Suprapubic skin (tissue), 4 donors: Measurements from ENCODE around the gene SMG6. TPM values are rescaled to one million over a fixed set of nuclear protein-coding genes. Genes with fewer than 3 reads are reported as not detected.

Source experiments
- DNase-seq, 2 donors: peaks; one replicate each; pipeline ENCODE4 v3.0.0-alpha.2; 2019; ENCODE audit warnings: low spot score in 2 of 2
- H3K27ac ChIP-seq: fragments of 200-600 bp; sonication (generic); one replicate; pipeline ENCODE4 v1.5.1; 2019
- H3K27me3 ChIP-seq: fragments of 200-600 bp; sonication (generic); one replicate; pipeline ENCODE4 v1.5.1; 2019
- H3K36me3 ChIP-seq: fragments of 200-600 bp; sonication (generic); one replicate; pipeline ENCODE4 v1.5.1; 2019
- H3K4me1 ChIP-seq: fragments of 200-600 bp; sonication (generic); one replicate; pipeline ENCODE4 v1.5.1; 2019
- H3K4me3 ChIP-seq: fragments of 200-600 bp; sonication (generic); one replicate; pipeline ENCODE4 v1.5.1; 2019; ENCODE audit warnings: mild to moderate bottlenecking
- H3K9me3 ChIP-seq: fragments of 200-600 bp; sonication (generic); one replicate; pipeline ENCODE4 v1.5.1; 2019
- EP300 ChIP-seq: sonication (generic); formaldehyde crosslinking; IDR thresholded peaks from one replicate; pipeline ENCODE4 v1.6.1; 2017; ENCODE audit warnings: antibody characterized with exemption
- POLR2A ChIP-seq, 2 donors: fragments of 450-650 bp; IDR thresholded peaks; one replicate each; pipeline ENCODE4 v1.6.1; 2017; ENCODE audit warnings: antibody characterized with exemption in 2 of 2, mild to moderate bottlenecking in 2 of 2, moderate library complexity in 2 of 2
- POLR2AphosphoS5 ChIP-seq, 3 donors: sonication (generic); formaldehyde crosslinking; IDR thresholded peaks; one replicate each; pipeline ENCODE4 v1.6.1; 2017; ENCODE audit warnings: antibody characterized with exemption in 3 of 3
- WGBS: methylation state at CpG from one replicate; pipeline ENCODE4 v1.1.5; 2018; 5-methylcytosine and 5-hydroxymethylcytosine counted together
- total RNA-seq, 4 donors: library from RNA; depleted of rRNA; stranded (reverse); fragments of >200 nt; gene quantifications; one replicate each; pipeline ENCODE4 v1.1.0, GENCODE V29; 2016
- TF ChIP-seq, protein P1 (sequence below), 2 donors: fragments of 200-600 bp in 1 of 2; fragments of 450-650 bp in 1 of 2; sonication (generic) in 1 of 2; IDR thresholded peaks; one replicate each; pipeline ENCODE4 v1.5.1; 2016 to 2019; ENCODE audit warnings: antibody characterized with exemption in 2 of 2, mild to moderate bottlenecking in 1 of 2, moderate library complexity in 1 of 2

SMG6 gene
- total RNA-seq, 4 donors from 2014 or later, result 29.6 to 58.6 (median 45.5) TPM

DNA sequence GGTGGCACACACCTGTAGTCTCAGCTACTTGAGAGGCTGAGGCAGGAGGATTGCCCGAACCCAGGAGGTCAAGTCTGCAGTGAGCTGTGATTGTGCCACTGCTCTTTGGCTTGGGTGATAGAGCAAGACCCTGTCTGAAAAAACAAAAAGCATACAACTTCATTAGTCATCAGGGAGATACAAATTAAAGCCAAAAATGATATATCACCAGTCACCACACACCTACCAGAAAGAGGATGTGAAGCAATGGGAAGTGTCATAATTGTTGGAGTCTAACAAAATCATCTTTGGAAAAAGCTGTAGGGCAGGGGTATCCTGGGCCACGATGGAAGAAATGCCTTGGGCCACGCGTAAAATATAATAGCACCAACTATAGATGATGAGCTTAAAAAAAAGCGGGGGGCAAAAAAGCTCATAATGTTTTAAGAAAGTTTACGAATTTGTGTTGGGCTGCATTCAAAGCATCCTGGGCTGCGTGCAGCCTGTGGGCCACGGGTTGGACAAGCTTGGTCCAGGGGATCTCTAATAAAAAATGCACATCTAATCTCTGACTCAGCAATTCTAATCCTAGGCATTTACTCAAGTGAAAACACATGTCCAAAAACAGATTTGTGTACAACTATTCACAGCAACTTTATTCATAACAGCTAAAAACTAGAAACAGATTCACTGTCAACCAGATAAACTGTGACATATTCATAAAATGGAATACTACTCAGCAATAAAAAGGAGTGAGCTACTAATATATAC, 182.8 kb downstream of the SMG6 start:
- no peak for DNase-seq
- peaks cover 4% of the 10 kb centered on the region for H3K36me3 ChIP-seq
- no peak overlapping the region for H3K4me3 ChIP-seq
- TF ChIP-seq POLR2A (IDR thresholded peaks at IDR 0.05), result no peak
- no peak for TF ChIP-seq POLR2AphosphoS5 (IDR thresholded peaks at IDR 0.05)
- TF ChIP-seq, protein P1, sequence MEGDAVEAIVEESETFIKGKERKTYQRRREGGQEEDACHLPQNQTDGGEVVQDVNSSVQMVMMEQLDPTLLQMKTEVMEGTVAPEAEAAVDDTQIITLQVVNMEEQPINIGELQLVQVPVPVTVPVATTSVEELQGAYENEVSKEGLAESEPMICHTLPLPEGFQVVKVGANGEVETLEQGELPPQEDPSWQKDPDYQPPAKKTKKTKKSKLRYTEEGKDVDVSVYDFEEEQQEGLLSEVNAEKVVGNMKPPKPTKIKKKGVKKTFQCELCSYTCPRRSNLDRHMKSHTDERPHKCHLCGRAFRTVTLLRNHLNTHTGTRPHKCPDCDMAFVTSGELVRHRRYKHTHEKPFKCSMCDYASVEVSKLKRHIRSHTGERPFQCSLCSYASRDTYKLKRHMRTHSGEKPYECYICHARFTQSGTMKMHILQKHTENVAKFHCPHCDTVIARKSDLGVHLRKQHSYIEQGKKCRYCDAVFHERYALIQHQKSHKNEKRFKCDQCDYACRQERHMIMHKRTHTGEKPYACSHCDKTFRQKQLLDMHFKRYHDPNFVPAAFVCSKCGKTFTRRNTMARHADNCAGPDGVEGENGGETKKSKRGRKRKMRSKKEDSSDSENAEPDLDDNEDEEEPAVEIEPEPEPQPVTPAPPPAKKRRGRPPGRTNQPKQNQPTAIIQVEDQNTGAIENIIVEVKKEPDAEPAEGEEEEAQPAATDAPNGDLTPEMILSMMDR (IDR thresholded peaks at IDR 0.05), result no peak
- no peak for TF ChIP-seq EP300
- no peak overlapping the region for H3K27ac ChIP-seq
- WGBS, result 86% methylated on average over 8 of the region's 8 CpGs
- H3K4me1 ChIP-seq, result peaks cover 36% of the 10 kb centered on the region
- H3K9me3 ChIP-seq, result no peaks in the 10 kb centered on the region
- no peaks in the 10 kb centered on the region for H3K27me3 ChIP-seq

DNA sequence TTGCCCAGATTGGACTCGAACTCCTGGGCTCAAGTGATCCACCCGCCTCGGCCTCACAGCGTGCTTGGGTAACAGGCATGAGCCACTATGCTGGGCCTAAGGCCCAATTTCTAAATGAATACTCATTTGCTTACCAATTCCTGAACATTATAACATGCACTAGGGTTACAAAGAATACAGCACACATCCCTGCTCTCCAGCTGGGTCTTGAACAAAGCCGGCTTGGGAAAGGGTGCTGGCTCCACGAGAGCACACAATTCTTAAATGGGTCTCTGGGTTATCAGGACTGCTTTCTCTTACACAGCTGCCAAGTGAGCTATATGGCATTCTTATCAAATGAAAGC, 190.3 kb downstream of the SMG6 start:
- TF ChIP-seq, protein P1 (IDR thresholded peaks at IDR 0.05), result no peak
- TF ChIP-seq POLR2A (IDR thresholded peaks at IDR 0.05) (no peak), POLR2AphosphoS5 (IDR thresholded peaks at IDR 0.05) (no peak), EP300 (no peak)
- H3K36me3 ChIP-seq, result no peaks in the 10 kb centered on the region
- no peak for DNase-seq
- H3K4me3 ChIP-seq, result no peak overlapping the region
- H3K4me1 ChIP-seq, result peaks cover 5% of the 10 kb centered on the region
- H3K27me3 ChIP-seq, result no peaks in the 10 kb centered on the region
- H3K27ac ChIP-seq, result no peak overlapping the region
- H3K9me3 ChIP-seq, result no peaks in the 10 kb centered on the region
- 85% methylated on average over 6 of the region's 6 CpGs for WGBS

DNA sequence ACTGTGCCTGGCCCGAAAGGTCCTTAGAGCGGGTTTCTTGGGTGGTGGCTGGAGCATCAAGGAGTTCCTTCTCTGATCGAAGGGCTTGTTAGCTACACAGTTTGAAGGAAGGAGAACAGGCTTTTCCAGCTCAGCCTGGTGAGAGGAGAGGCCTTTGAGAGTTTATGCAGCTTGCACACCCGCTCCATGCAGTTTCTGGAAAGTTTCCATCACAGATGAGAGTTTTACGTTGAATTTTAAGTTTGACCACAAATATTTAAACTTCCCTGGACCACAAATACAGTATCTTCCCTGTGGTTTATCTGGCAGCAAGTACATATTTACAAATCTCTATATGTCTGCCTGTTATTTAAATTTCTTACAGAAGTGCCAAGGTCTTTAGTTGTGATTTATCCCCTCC, 191.9 kb downstream of the SMG6 start:
- Histone ChIP-seq H3K27me3 (no peaks in the 10 kb centered on the region), H3K27ac (no peak overlapping the region), H3K36me3 (no peaks in the 10 kb centered on the region), H3K9me3 (no peaks in the 10 kb centered on the region), H3K4me1 (peaks cover 19% of the 10 kb centered on the region), H3K4me3 (no peak overlapping the region)
- TF ChIP-seq EP300, result no peak
- TF ChIP-seq POLR2A (IDR thresholded peaks at IDR 0.05), result no peak
- TF ChIP-seq POLR2AphosphoS5 (IDR thresholded peaks at IDR 0.05), result no peak
- TF ChIP-seq, protein P1 (IDR thresholded peaks at IDR 0.05), result no peak
- no peak for DNase-seq
- 75% methylated on average over 5 of the region's 5 CpGs for WGBS

DNA sequence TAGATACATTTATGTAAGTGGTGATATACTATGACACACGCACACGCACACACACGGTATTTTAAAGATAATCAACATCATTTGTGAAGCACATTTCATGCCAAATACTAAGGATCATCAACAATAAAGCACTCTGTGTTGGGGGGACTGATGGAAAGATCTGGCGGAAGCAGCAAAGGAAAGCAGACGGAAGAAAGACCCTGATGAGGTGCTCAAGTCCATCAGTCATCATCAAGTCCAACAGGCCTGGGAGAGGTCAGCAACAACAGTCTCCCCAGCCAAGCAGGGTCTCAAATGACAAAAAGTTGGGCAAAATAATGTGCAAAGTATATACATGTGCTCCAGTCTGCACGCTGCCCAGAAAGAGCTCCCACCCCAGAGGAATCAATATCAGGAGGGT, 193.1 kb downstream of the SMG6 start:
- H3K27ac ChIP-seq, result no peak overlapping the region
- H3K9me3 ChIP-seq, result no peaks in the 10 kb centered on the region
- H3K27me3 ChIP-seq, result no peaks in the 10 kb centered on the region
- 90% methylated on average over 6 of the region's 6 CpGs for WGBS
- peaks cover 32% of the 10 kb centered on the region for H3K4me1 ChIP-seq
- H3K36me3 ChIP-seq, result no peaks in the 10 kb centered on the region
- TF ChIP-seq EP300 (no peak), POLR2A (IDR thresholded peaks at IDR 0.05) (no peak)
- DNase-seq, result no peak
- no peak overlapping the region for H3K4me3 ChIP-seq

DNA sequence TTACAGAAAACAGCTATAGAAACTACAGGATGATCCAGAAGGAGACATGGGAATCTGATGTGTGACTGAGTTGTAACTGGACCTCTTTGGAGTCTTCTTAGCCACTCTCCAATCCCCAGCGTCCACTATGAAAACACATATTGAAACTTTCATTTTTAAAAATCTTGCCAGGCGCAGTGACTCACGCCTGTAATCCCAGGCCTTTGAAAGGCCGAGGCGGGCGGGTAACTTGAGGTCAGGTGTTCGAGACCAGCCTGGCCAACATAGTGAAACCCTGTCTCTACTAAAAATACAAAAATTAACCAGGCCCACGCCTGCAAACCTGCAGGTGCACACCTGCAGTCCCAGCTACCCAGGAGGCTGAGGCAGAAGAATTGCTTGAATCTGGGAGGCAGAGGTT, 195.4 kb downstream of the SMG6 start:
- TF ChIP-seq POLR2A (IDR thresholded peaks at IDR 0.05), result no peak
- TF ChIP-seq, protein P1 (IDR thresholded peaks at IDR 0.05), result no peak
- TF ChIP-seq EP300, result no peak
- H3K4me1 ChIP-seq, result peaks cover 35% of the 10 kb centered on the region
- 81% methylated on average over 8 of the region's 8 CpGs for WGBS
- H3K36me3 ChIP-seq, result no peaks in the 10 kb centered on the region
- H3K4me3 ChIP-seq, result no peak overlapping the region
- H3K27ac ChIP-seq, result no peak overlapping the region
- DNase-seq, result no peak
- no peaks in the 10 kb centered on the region for H3K9me3 ChIP-seq
- no peaks in the 10 kb centered on the region for H3K27me3 ChIP-seq

DNA sequence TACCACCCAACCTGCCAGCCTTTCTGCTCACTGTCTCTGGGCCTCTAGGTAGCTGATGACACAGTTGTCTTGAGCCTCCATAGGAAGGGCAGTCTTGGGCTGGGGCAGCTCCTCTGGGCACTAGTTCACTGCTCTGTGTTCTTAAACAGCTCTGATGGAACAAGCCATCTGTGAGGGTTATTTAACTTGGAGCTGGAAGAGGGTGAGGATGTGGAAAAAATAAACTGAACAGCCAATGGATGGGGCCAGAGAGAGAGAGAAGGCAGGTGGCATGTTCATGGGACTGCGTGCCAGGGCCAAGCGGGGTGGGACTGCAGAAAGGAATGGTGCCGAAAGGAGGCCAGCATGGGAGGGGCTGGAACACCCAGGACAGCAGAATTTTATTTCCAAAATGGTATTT, 196.1 kb downstream of the SMG6 start:
- H3K27me3 ChIP-seq, result no peaks in the 10 kb centered on the region
- no peak overlapping the region for H3K27ac ChIP-seq
- H3K4me3 ChIP-seq, result no peak overlapping the region
- no peaks in the 10 kb centered on the region for H3K36me3 ChIP-seq
- H3K4me1 ChIP-seq, result peaks cover 37% of the 10 kb centered on the region
- 22% methylated on average over 3 of the region's 3 CpGs for WGBS
- no peak for TF ChIP-seq POLR2AphosphoS5 (IDR thresholded peaks at IDR 0.05)
- no peak for TF ChIP-seq POLR2A (IDR thresholded peaks at IDR 0.05)
- TF ChIP-seq, protein P1 (IDR thresholded peaks at IDR 0.05), result no peak
- TF ChIP-seq EP300, result no peak
- no peaks in the 10 kb centered on the region for H3K9me3 ChIP-seq
- DNase-seq, result no peak
